Measurements from ENCODE around the gene KIR2DL1.
"Not testable (repeated sequence)": the region's sequence is repeated elsewhere in the genome, so short reads cannot be mapped to it uniquely, and the experiment has no call there.

The KIR2DL1 gene

DNA sequence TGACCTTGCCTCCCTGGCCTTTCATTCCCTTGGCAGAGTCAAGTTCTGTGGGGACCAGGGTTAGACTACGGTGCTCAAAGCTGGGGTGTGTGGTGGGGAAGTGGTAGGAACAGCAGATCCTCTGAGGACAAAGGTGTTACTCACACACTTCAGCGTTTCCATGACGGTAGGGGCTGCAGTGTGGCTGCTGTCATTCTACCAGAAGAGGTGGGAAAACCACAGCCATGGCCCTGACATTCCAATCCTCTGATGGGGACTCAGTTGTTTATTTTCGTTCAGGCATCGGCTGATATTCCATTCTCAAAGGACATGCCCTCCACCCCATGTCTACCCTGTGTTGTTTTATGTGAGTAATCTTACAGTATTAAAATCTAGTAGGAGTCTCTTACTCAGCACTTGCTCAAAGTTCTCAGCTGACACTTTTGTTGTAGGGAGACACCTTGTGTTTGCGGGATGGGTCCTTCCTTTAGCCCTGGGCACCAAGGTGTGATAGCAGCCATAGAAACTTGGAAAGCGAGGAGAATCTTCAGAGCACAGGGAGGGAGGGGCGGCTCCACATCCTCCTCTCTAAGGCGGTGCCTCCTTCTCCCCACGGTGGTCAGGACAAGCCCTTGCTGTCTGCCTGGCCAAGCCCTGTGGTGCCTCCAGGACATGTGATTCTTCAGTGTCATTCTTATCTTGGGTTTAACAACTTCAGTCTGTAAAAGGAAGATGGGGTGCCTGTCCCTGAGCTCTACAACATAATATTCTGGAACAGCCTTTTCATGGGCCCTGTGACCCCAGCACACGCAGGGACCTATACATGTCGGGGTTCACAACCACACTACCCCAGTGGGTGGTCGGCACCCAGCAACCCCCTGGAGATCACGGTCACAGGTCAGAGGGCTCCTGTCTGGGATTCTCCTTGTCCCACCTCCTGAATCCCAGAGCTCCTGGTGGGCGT, 1.7 kb downstream of the KIR2DL1 start:
- not testable (repeated sequence) for DNase-seq

DNA sequence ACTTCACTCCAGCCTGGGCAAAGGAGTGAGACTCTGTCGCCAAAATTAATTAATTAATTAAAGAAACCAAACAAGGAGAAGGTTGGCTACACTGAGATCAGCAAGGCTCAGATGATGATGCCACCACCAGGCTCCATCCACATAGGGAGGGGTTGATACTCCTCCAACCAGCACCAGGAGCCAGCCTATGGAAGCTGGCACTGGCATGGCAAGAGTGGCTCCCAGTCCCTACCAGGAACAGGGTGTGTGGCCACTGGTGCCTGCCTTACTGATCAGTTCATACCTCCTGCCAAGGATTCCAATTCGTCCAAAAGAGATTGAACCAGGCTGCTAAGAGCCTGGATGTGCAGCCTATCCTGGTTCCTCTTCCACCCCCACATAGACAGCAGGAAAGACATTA, 3.1 kb downstream of the KIR2DL1 start:
- not testable (repeated sequence) for DNase-seq

DNA sequence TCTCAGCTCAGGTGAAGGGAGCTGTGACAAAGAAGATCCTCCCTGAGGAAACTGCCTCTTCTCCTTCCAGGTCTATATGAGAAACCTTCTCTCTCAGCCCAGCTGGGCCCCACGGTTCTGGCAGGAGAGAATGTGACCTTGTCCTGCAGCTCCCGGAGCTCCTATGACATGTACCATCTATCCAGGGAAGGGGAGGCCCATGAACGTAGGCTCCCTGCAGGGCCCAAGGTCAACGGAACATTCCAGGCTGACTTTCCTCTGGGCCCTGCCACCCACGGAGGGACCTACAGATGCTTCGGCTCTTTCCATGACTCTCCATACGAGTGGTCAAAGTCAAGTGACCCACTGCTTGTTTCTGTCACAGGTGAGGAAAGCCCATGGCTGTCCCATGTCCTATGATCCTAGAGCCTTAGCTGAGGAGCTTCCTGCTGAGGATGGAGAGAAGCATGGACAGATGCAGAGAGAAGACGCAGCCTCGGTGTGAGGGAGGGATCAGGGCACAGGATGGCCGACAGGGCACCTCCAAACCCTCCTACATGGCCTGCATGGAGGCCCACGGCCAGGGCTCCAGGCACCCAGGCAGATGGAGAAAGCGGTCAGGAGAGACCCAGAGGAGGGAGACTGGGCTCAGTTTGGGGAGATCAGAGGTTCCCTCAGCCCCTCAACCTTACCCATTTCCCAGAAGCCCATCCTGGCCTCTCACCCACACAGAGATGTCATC, 5.7 kb downstream of the KIR2DL1 start:
- DNase-seq: not testable (repeated sequence)

DNA sequence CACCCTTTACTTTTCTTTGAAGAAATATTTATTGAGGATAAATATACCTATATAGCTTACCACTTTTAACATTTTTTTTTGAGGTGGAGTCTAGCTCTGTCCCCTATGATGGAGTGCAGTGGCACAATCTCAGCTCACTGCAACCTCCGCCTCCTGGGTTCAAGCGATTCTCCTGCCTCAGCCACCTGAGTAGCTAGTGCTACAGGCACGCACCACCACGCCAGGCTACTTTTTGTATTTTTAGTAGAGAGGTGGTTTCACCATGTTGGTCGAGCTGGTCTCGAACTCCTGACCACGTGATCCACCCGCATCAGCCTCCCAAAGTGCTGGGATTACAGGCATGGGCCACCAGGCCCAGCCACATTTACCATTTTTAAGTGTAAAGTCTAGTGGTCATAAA, 6.2 kb downstream of the KIR2DL1 start:
- DNase-seq: not testable (repeated sequence)

DNA sequence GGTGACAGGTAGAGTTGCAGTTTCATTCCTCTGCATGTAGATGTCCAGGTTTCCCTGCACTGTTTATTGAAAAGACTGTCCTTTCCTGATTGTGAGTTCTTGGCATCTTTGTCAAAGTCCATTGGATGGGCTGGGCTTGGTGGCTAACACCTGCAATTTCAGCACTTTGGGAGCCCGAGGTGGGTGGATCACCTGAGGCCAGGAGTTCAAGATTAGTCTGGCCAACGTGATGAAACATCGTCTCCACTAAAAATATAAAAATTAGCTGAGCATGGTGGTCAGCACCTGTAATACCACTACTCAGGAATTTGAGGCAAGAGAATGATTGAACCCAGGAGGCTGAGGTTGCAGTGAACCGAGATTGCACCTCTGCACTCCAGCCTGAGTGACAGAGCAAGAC, 8.3 kb downstream of the KIR2DL1 start:
- not testable (repeated sequence) for DNase-seq

DNA sequence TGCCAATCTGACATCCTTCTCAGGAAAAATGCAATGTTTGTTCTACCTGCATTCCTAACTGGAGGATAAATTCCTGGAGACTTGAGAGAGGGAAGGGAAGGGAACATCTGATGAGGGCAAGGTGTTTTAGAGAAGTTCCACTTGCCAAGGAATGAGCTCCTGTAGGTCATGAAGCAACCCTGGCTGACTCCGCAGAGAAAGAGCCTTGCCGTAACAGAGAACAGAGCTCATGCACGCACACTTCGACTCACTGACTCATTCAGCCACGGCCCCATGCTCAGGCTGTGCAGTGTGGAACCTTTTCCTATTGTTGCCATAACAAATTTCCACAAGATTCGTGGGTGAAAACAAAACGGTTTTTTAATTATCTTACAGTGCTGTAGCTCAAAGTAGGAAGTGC, 9.3 kb downstream of the KIR2DL1 start:
- DNase-seq: not testable (repeated sequence)

DNA sequence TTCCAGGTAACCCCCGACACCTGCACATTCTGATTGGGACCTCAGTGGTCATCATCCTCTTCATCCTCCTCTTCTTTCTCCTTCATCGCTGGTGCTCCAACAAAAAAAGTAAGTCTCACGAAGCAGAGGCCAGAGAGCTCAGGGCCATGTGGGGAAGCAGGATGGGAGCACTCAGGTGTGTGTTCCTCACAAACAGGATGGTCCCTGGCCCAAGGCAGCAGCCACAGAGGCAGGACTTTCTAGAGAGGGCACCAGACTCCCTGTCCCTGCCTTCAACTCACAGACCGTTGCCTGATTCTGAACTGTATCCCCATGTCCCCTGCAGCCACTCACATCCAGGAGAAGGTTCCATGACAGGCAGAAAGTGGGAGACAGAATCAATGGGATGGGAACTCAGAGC, 13.3 kb downstream of the KIR2DL1 start:
- DNase-seq: not testable (repeated sequence)

DNA sequence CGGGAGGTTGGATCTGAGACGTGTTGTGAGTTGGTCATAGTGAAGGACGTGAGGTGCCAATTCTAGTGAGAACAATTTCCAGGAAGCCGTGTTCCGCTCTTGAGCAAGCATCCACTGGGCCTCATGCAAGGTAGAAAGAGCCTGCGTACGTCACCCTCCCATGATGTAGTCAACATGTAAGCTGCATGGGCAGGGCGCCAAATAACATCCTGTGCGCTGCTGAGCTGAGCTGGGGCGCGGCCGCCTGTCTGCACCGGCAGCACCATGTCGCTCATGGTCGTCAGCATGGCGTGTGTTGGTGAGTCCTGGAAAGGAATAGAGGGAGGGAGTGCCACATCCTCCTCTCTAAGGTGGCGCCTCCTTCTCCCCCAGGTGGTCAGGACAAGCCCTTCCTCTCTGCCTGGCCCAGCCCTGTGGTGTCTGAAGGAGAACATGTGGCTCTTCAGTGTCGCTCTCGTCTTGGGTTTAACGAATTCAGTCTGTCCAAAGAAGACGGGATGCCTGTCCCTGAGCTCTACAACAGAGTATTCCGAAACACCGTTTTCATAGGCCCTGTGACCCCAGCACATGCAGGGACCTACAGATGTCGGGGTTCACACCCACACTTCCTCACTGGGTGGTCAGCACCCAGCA, 16.6 kb downstream of the KIR2DL1 start:
- DNase-seq: not testable (repeated sequence)

DNA sequence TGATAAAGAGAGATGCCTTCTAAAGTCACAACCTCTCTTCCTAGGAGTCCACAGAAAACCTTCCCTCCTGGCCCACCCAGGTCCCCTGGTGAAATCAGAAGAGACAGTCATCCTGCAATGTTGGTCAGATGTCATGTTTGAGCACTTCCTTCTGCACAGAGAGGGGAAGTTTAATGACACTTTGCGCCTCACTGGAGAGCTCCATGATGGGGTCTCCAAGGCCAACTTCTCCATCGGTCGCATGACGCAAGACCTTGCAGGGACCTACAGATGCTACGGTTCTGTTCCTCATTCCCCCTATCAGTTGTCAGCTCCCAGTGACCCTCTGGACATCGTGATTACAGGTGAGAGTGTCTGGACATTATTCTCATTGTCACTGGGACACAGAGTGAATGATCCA, 18.6 kb downstream of the KIR2DL1 start:
- DNase-seq: not testable (repeated sequence)

DNA sequence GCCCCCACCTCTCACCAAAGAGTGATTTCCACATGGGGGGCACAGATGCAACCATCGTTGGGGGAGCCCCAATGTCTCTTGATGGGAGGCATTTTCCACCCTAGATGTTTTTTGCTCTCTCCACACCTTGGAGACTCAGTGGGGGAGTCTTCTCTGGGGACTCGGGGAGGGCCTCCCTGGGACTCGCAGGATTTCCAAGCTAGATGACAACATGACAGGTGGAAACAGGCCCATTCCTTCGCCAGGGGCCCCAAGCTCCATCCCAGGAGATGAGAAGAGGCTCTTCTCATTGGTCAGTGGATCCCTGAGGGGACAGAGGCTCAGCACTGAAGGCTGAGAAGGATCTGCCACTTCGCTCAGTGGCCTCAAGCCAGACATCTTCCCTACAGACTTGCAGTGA, 21.1 kb downstream of the KIR2DL1 start:
- no peak for DNase-seq

DNA sequence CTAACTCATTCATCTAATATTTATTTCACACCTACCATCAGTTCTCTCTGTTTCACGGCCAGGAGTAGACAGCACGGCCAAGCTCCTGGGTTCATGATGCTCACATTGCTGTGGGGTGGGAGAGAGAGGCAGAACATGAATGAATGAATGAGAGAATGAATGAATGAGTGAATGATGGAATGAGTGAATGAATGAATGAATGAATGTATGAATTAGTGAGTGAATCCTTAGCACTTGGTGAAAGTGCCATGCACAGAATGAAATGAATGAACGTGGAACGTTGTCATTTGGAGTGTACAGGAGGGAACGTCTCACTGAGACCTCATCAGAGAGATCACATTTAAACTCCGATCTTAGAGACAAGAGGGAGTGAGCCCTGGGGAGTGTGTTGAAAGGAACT, 21.9 kb downstream of the KIR2DL1 start:
- DNase-seq: no peak

DNA sequence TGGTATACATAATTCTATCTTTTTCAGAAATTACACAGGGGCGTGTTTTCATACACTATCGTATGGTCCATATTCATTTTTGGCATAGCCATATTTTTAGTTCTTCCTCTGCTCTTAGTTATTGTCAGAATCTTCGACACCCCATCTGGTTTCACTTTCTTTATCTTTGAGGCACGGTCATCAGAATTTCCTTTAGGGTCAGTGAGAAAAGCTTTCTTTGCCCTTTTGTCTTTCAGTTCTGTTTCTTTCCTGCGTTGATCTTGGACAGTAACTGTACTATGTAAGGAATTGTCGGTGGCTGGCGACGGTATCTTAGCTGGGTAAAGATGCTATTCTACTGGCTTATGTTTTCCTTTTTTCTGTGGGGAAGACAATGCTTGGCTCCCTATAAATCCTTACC, 23.2 kb downstream of the KIR2DL1 start:
- DNase-seq: no peak

DNA sequence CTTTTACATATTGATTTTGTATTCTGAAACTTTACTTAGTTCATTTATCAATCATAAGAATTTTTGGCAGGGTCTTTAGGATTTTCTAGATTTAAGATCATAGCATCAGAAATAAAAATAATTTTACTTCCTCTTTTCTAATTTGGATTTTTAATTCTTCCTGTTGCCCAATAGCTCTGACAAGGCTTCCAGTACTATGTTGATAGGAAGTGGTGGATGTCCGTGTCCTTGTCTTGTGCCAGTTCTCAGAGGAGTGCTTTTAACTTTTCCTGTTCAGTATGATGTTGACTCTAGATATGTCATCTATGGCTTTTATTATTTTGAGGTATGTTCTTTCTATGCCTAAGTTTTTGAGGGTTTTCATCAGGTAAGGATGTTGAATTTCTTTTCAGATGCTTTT, 26.2 kb downstream of the KIR2DL1 start:
- no peak for DNase-seq

DNA sequence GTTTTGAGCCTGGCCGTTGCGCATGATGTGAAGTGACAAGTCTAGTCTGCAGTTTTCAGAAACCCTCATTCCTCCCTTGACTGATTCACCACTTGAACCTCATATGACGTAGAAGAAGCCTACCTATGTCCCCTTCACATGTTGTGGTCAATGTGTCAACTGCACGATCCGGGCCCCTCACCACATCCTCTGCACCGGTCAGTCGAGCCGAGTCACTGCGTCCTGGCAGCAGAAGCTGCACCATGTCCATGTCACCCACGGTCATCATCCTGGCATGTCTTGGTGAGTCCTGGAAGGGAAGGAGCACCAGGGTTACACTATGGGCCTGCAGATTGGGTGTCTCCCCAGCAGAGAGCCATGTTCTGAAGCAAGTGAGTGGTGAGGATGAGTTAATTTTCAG, 33.8 kb downstream of the KIR2DL1 start, which contains the start of gene KIR2DL4:
Gene KIR2DL4, plus strand, starts transcription at position 201 of the 400 bp plus-strand sequence. Its CDS starts 42 bp downstream, at position 243.
- DNase-seq: no peak

DNA sequence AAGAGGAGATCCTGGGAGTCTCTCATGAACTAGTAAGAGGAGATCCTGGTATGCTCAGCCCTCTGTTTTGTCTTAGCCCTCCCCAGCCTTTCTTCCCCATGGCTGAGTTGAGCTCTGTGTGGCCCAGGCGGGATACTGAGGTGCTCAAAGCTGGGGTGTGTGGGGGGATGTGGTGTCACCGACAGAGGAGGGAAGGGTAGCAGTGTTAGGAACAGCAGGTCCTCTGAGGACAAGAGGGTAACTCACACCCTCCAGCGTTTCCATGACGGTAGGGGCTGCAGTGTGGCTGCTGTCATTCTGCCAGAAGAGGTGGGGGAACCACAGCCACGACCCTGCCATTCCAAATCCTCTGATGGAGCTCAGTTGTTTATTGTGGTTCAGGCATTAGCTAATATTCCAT, 34.5 kb downstream of the KIR2DL1 start:
- DNase-seq: no peak

DNA sequence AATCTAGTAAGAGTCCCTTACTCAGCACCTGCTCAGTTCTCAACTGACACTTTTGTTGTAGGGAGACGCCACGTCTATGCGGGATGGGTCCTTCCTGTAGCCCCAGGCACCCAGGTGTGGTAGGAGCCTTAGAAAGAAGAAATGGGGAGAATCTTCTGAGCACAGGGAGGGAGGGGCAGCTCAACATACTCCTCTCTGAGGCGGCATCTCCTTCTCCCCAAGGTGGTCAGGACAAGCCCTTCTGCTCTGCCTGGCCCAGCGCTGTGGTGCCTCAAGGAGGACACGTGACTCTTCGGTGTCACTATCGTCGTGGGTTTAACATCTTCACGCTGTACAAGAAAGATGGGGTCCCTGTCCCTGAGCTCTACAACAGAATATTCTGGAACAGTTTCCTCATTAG, 35.0 kb downstream of the KIR2DL1 start:
- DNase-seq: no peak

DNA sequence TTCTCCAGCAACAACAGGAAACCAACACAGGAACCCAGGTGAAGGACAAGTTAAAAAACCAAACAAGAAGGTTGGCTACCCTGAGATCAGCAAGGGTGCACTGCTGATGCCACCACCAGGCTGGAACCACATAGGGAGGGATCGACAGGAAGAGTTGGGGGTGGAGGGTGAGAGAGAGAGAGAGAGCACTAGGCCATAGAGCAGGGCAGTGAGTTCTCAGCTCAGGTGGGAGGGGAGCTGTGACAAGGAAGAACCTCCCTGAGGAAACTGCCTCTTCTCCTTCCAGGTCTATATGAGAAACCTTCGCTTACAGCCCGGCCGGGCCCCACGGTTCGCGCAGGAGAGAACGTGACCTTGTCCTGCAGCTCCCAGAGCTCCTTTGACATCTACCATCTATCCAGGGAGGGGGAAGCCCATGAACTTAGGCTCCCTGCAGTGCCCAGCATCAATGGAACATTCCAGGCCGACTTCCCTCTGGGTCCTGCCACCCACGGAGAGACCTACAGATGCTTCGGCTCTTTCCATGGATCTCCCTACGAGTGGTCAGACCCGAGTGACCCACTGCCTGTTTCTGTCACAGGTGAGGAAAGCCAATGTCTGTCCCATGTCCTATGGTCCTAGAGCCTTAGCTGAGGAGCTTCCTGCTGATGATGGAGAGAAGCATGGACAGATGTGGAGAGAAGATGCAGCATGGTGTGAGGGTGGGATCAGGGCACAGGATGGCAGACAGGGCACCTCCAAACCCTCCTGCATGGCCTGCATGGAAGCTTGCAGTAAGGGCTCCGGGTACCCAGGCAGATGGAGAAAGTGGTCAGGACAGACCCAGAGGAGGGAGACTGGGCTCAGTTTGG, 36.3 kb downstream of the KIR2DL1 start:
- DNase-seq: no peak

DNA sequence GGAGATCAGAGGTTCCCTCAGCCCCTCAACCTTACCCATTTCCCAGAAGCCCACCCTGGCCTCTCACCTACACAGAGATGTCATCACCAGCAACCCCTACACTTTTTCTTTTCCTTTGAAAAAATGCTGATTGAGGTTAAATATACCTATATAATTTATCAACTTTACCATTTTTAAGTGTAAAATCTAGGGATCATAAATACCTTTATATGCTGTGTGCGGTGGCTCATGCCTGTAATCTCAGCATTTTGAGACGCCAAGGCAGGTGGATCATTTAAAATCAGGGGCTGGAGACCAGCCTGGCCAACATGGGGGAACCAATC, 36.9 kb downstream of the KIR2DL1 start:
- no peak for DNase-seq

DNA sequence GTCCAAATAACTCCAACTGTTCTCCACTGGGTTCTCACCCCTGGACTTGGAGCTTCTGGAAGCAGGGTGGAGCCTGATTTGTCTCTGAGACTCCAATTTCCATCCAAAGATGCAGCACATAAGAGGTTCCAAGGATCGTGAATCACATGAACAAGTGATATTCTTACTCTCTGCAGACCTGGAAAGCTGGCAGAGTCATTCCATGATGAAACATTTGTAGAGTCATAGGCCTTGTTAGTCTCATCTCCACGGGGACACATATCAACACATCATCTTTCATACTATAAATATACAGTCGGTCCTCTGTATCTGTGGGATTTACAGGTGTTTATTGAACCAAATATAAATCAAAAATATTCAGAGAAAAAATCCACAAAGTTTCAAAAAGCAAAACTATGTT, 45.0 kb downstream of the KIR2DL1 start:
- not testable (repeated sequence) for DNase-seq

DNA sequence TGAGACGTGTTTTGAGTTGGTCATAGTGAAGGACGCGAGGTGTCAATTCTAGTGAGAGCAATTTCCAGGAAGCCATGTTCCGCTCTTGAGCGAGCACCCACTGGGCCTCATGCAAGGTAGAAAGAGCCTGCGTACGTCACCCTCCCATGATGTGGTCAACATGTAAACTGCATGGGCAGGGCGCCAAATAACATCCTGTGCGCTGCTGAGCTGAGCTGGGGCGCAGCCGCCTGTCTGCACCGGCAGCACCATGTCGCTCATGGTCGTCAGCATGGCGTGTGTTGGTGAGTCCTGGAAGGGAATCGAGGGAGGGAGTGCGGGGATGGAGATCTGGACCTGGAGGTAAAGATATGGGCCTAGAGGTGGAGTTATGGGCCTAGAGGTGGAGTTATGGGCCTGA, 46.7 kb downstream of the KIR2DL1 start, which contains the start of gene KIR3DL1:
Gene KIR3DL1, plus strand, starts transcription at position 218 of the 400 bp plus-strand sequence.
- DNase-seq: not testable (repeated sequence)

DNA sequence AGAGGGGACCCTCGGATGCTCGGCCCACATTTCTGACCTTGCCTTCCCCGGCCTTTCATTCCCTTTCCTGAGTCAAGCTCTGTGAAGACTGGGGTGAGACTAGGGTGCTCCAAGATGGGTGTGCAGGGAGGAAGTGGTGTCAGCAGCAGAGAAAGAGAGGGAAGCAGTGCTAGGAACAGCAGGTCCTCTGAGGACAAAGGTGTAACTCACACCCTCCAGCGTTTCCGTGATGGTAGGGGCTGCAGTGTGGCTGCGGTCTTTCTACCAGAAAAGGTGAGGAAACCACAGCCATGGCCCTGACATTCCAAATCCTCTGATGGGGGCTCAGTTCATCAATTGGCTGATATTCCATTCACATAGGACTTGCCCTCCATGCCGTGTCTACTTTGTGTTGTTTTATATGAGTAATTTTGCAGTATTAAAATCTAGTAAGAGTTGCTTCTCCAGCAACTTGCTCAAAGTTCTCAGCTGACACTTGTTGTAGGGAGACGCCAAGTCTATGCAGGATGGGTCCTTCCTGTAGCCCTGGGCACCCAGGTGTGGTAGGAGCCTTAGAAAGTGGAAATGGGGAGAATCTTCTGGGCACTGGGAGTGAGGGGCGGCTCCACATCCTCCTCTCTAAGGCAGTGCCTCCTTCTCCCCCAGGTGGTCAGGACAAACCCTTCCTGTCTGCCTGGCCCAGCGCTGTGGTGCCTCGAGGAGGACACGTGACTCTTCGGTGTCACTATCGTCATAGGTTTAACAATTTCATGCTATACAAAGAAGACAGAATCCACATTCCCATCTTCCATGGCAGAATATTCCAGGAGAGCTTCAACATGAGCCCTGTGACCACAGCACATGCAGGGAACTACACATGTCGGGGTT, 48.3 kb downstream of the KIR2DL1 start:
- no peak for DNase-seq

Measured in NCI-H1930 (cell line).